ENCODE data around the gene LNP1. TPM values are rescaled to one million over a fixed set of nuclear protein-coding genes. Genes with fewer than 3 reads are reported as not detected.
"Not testable (repeated sequence)": the region's sequence is repeated elsewhere in the genome, so short reads cannot be mapped to it uniquely, and the experiment has no call there.

The LNP1 gene
- total RNA-seq, 1 donor, result 3.0 TPM

DNA sequence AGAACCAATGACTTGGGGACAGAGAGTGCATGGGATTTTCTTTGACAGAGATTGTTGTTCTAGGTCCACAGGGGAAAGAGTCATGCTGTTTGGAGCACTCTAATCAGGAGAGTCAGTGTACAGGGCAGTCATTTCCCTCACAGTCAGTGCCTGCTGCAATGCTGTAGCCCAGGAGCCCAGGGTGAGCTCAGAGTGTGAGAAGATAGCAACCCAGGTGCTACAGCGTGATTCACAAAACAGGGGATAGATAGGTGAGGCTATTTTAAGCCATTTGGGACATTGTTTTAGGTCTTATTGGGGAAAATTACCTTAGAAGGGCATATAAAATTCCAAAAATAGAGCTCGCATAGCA, 37.3 kb downstream of the LNP1 start:
- no peak for DNase-seq (ENCODE audit: low read depth)
- no peak overlapping the region for H3K4me3 ChIP-seq (ENCODE audit: low read depth, low read length)
- TF ChIP-seq, protein P1, sequence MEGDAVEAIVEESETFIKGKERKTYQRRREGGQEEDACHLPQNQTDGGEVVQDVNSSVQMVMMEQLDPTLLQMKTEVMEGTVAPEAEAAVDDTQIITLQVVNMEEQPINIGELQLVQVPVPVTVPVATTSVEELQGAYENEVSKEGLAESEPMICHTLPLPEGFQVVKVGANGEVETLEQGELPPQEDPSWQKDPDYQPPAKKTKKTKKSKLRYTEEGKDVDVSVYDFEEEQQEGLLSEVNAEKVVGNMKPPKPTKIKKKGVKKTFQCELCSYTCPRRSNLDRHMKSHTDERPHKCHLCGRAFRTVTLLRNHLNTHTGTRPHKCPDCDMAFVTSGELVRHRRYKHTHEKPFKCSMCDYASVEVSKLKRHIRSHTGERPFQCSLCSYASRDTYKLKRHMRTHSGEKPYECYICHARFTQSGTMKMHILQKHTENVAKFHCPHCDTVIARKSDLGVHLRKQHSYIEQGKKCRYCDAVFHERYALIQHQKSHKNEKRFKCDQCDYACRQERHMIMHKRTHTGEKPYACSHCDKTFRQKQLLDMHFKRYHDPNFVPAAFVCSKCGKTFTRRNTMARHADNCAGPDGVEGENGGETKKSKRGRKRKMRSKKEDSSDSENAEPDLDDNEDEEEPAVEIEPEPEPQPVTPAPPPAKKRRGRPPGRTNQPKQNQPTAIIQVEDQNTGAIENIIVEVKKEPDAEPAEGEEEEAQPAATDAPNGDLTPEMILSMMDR (IDR thresholded peaks at IDR 0.05; ENCODE audit: insufficient read depth, low read length), result no peak

GRCh38 chr3:100440895-100441294, 39.6 kb downstream of the LNP1 start:
- no peak overlapping the region for H3K4me3 ChIP-seq (ENCODE audit: low read depth, low read length)
- TF ChIP-seq, protein P1 (IDR thresholded peaks at IDR 0.05; ENCODE audit: insufficient read depth, low read length), result no peak
- DNase-seq (ENCODE audit: low read depth), result no peak

GRCh38 chr3:100443690-100444089, 42.4 kb downstream of the LNP1 start:
- H3K4me3 ChIP-seq (ENCODE audit: low read depth, low read length), result no peak overlapping the region
- TF ChIP-seq, protein P1 (IDR thresholded peaks at IDR 0.05; ENCODE audit: insufficient read depth, low read length), result no peak
- no peak for DNase-seq (ENCODE audit: low read depth)

DNA sequence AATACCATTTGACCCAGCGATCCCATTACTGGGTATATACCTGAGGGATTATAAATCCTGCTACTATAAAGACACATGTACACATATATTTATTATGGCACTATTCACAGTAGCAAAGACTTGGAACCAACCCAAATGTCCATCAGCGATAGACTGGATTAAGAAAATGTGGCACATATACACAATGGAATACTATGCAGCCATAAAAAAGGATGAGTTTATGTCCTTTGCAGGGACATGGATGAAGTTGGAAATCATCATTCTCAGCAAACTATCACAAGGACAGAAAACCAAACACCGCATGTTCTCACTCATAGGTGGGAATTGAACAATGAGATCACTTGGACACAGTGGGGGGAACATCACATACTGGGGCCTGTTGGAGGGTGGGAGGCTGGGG, 45.7 kb downstream of the LNP1 start:
- not testable (repeated sequence) for H3K4me3 ChIP-seq (ENCODE audit: low read depth, low read length); DNase-seq (ENCODE audit: low read depth)

DNA sequence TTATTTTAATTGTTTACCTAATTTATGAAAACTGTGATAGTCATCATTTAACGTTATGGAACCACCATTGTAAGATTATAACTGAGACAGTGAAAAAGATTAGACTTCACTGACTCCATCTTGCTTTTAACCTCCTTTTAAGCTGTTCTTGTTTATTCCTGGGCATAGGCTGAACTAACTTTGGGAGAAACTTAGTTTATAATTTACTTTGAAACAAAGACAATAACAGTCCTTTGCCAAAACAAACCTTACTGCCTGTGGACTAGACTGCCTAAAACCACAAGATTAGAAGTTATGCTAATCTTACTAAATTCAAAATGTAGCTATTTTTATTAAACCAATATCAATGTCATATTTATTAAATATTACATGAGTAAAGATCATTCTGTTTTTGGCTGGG, 46.7 kb downstream of the LNP1 start:
- TF ChIP-seq, protein P1 (IDR thresholded peaks at IDR 0.05; ENCODE audit: insufficient read depth, low read length), result no peak
- no peak for DNase-seq (ENCODE audit: low read depth)
- H3K4me3 ChIP-seq (ENCODE audit: low read depth, low read length), result no peak overlapping the region

GRCh38 chr3:100449214-100449613, 47.9 kb downstream of the LNP1 start:
- DNase-seq (ENCODE audit: low read depth), result no peak
- H3K4me3 ChIP-seq (ENCODE audit: low read depth, low read length), result no peak overlapping the region
- TF ChIP-seq, protein P1 (IDR thresholded peaks at IDR 0.05; ENCODE audit: insufficient read depth, low read length), result no peak

GRCh38 chr3:100454677-100455076, 53.3 kb downstream of the LNP1 start:
- TF ChIP-seq, protein P1 (IDR thresholded peaks at IDR 0.05; ENCODE audit: insufficient read depth, low read length), result no peak
- DNase-seq (ENCODE audit: low read depth), result no peak
- H3K4me3 ChIP-seq (ENCODE audit: low read depth, low read length), result no peak overlapping the region

Data from fibroblast of the aortic adventitia (primary cell).